ENCODE data around the gene MORC4.
"Not testable (repeated sequence)": the region's sequence is repeated elsewhere in the genome, so short reads cannot be mapped to it uniquely, and the experiment has no call there.

Gene MORC4

GRCh38 chrX:106973433-106974149, 26.4 kb downstream of the MORC4 start:
- Histone ChIP-seq H3K79me2 (ENCODE audit: insufficient read depth, low read depth) (no peaks in the 10 kb centered on the region), H3K4me3 (IDR thresholded peaks at IDR 0.05; ENCODE audit: insufficient read depth, low read depth, low read length) (no peak overlapping the region), H3K4me2 (no peak overlapping the region), H2AFZ (ENCODE audit: low read depth) (no peak overlapping the region), H4K20me1 (ENCODE audit: insufficient read depth) (no peaks in the 10 kb centered on the region), H3K4me1 (ENCODE audit: low read depth, poor library complexity, severe bottlenecking) (no peaks in the 10 kb centered on the region), H3K36me3 (ENCODE audit: insufficient read depth) (no peaks in the 10 kb centered on the region), H3K27me3 (ENCODE audit: insufficient read depth, low read depth) (no peaks in the 10 kb centered on the region), H3K9ac (no peak overlapping the region), H3K27ac (no peak overlapping the region)
- TF ChIP-seq CTCF (conservative IDR thresholded peaks at IDR 0.05; ENCODE audit: low read depth, low read length) = no peak

- Histone ChIP-seq H3K9ac (no peak overlapping the region), H3K36me3 (ENCODE audit: insufficient read depth) (no peaks in the 10 kb centered on the region), H3K79me2 (ENCODE audit: insufficient read depth, low read depth) (no peaks in the 10 kb centered on the region), H2AFZ (ENCODE audit: low read depth) (no peak overlapping the region), H4K20me1 (ENCODE audit: insufficient read depth) (no peaks in the 10 kb centered on the region), H3K4me2 (no peak overlapping the region), H3K27ac (no peak overlapping the region), H3K27me3 (ENCODE audit: insufficient read depth, low read depth) (no peaks in the 10 kb centered on the region), H3K4me3 (IDR thresholded peaks at IDR 0.05; ENCODE audit: insufficient read depth, low read depth, low read length) (no peak overlapping the region), H3K4me1 (ENCODE audit: low read depth, poor library complexity, severe bottlenecking) (no peaks in the 10 kb centered on the region)
- no peak for TF ChIP-seq CTCF (conservative IDR thresholded peaks at IDR 0.05; ENCODE audit: low read depth, low read length)
Observed at GRCh38 chrX:106972896-106973295, 27.1 kb downstream of the MORC4 start.

GRCh38 chrX:106966547-106966946, 33.5 kb downstream of the MORC4 start:
- H3K4me2 ChIP-seq; H4K20me1 ChIP-seq (ENCODE audit: insufficient read depth); H3K27me3 ChIP-seq (ENCODE audit: insufficient read depth, low read depth): not testable (repeated sequence)

GRCh38 chrX:106964290-106964689, 35.7 kb downstream of the MORC4 start:
- Histone ChIP-seq H2AFZ (ENCODE audit: low read depth) (no peak overlapping the region), H3K27ac (no peak overlapping the region), H3K9ac (no peak overlapping the region), H3K4me2 (no peak overlapping the region), H4K20me1 (ENCODE audit: insufficient read depth) (no peaks in the 10 kb centered on the region), H3K36me3 (ENCODE audit: insufficient read depth) (no peaks in the 10 kb centered on the region), H3K4me1 (ENCODE audit: low read depth, poor library complexity, severe bottlenecking) (no peaks in the 10 kb centered on the region), H3K79me2 (ENCODE audit: insufficient read depth, low read depth) (no peaks in the 10 kb centered on the region), H3K4me3 (IDR thresholded peaks at IDR 0.05; ENCODE audit: insufficient read depth, low read depth, low read length) (no peak overlapping the region), H3K27me3 (ENCODE audit: insufficient read depth, low read depth) (no peaks in the 10 kb centered on the region)
- TF ChIP-seq CTCF (conservative IDR thresholded peaks at IDR 0.05; ENCODE audit: low read depth, low read length) = no peak

More at GRCh38 chrX:106966547-106966946, 33.5 kb downstream of the MORC4 start:
- not testable (repeated sequence) for H3K9ac ChIP-seq; H3K36me3 ChIP-seq (ENCODE audit: insufficient read depth); H2AFZ ChIP-seq (ENCODE audit: low read depth); H3K4me1 ChIP-seq (ENCODE audit: low read depth, poor library complexity, severe bottlenecking); H3K79me2 ChIP-seq (ENCODE audit: insufficient read depth, low read depth); H3K27ac ChIP-seq; H3K4me3 ChIP-seq (IDR thresholded peaks at IDR 0.05; ENCODE audit: insufficient read depth, low read depth, low read length)

- H3K27ac ChIP-seq = no peak overlapping the region
Observed at GRCh38 chrX:106963111-106963510, 36.9 kb downstream of the MORC4 start.

More at GRCh38 chrX:106963111-106963510, 36.9 kb downstream of the MORC4 start:
- H3K27me3 ChIP-seq (ENCODE audit: insufficient read depth, low read depth) = no peaks in the 10 kb centered on the region
- no peaks in the 10 kb centered on the region for H3K4me1 ChIP-seq (ENCODE audit: low read depth, poor library complexity, severe bottlenecking)
- no peak overlapping the region for H3K4me3 ChIP-seq (IDR thresholded peaks at IDR 0.05; ENCODE audit: insufficient read depth, low read depth, low read length)
- H3K9ac ChIP-seq = no peak overlapping the region
- H2AFZ ChIP-seq (ENCODE audit: low read depth) = no peak overlapping the region
- H3K4me2 ChIP-seq = no peak overlapping the region
- no peak for TF ChIP-seq CTCF (conservative IDR thresholded peaks at IDR 0.05; ENCODE audit: low read depth, low read length)
- no peaks in the 10 kb centered on the region for H3K36me3 ChIP-seq (ENCODE audit: insufficient read depth)
- no peaks in the 10 kb centered on the region for H4K20me1 ChIP-seq (ENCODE audit: insufficient read depth)
- H3K79me2 ChIP-seq (ENCODE audit: insufficient read depth, low read depth) = no peaks in the 10 kb centered on the region
